ENCODE measurements around the gene ABCB9. TPM values are rescaled to one million over a fixed set of nuclear protein-coding genes. Genes with fewer than 3 reads are reported as not detected.

ABCB9 gene
- total RNA-seq, 1 donor from 2014 or later = 5.0 TPM

Other genes starting within 250 kb of the ABCB9 start
- not detected in 2 replicates for gene HCAR3, start 249.7 kb downstream of the ABCB9 start, total RNA-seq
- gene HCAR1, start 235.6 kb downstream of the ABCB9 start, total RNA-seq = under 0.01 TPM in 1 of 2 replicates, not detected in the other
- 25.6 and 27.7 TPM in 2 replicates for gene DENR, start 213.6 kb downstream of the ABCB9 start, total RNA-seq
- 0.22 and 0.40 TPM in 2 replicates for gene CCDC62, start 191.9 kb downstream of the ABCB9 start, total RNA-seq
- gene HIP1R, start 131.0 kb downstream of the ABCB9 start, total RNA-seq = 28.2 and 49.5 TPM in 2 replicates
- 9.1 and 9.6 TPM in 2 replicates for gene VPS37B, start 70.3 kb downstream of the ABCB9 start, total RNA-seq
- 7.2 and 9.1 TPM in 2 replicates for gene OGFOD2, start 8.8 kb upstream of the ABCB9 start, total RNA-seq
- gene ARL6IP4, start 14.2 kb upstream of the ABCB9 start, total RNA-seq = 145 and 160 TPM in 2 replicates
- gene PITPNM2, start 184.6 kb upstream of the ABCB9 start, total RNA-seq = 3.9 and 4.4 TPM in 2 replicates